NT2/D1 (cell line): ENCODE measurements around the gene ZC3H11A.

ENCODE experiments used
- SUZ12 ChIP-seq: IDR thresholded peaks from 2 replicates; pipeline ENCODE4 v1.6.1; 2011; ENCODE audit not compliant: insufficient read length, insufficient read depth; ENCODE audit errors: extremely low read depth
- YY1 ChIP-seq: IDR thresholded peaks from 2 replicates; pipeline ENCODE4 v1.6.1; 2011; ENCODE audit not compliant: insufficient read length, insufficient read depth
- ZNF274 ChIP-seq: IDR thresholded peaks from 2 replicates; pipeline ENCODE4 v1.6.1; 2011; ENCODE audit warnings: mild to moderate bottlenecking, low read depth, low read length

DNA sequence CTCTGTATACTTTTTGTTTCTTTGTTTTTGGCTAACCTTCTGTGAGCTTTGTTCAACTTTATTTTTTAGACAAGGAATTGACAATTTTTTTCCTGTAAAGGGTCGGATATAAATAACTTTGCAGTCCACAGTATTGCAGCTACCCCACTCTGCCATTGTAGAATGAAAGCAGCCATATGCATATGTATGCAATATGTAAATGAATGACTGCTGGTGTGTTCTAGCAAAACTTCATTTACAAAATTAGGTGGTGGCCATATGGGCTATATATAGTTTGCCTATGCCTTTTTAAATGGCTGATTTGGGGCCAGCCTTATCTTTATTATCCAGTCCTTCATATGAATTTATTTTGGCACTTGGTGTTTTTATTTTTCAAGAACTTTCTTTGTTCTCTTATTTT lies 48.0 kb downstream of the ZC3H11A start:
- TF ChIP-seq YY1 (no peak), ZNF274 (no peak), SUZ12 (no peak)
